ENCODE measurements around the gene RBM8A.
A peak's percentile ranks its signal among the peaks of the same experiment; 100 is the strongest.
"Not testable (repeated sequence)": the region's sequence is repeated elsewhere in the genome, so short reads cannot be mapped to it uniquely, and the experiment has no call there.

Gene RBM8A

DNA sequence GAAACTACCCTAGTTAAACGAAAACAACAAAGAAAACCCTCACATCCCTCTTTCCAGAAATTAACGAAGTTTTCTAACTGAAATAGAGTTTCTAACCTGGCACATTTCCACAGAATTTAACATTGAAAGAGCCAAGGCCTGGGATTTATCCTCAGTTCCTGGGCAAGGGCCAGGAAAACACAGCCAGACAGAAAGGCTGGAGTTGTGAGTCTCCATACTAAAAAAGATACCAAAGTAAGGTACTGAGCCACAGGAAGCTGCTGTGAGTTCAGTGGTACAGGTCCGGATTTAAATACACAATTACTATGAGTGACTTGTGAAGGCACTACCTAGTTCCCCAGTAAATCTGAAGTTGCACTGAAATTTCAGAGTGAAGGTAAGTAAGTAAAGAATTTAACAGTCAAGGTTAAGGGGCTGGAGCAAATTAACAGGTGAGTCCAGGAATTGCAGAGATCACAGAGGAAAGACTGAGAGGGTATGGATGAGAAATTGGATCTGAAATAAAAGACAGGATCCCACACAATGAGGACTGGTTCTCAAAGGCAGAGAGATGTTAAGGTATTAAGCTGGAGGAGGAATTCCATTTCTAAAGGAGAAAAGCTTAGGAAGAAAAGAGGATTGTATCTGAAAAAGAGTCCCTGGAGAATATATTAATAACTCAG, 29.6 kb upstream of the RBM8A start:
- no peak for DNase-seq (ENCODE audit: low read depth, low spot score)
- peak overlapping the region; percentile 48 for H3K27ac ChIP-seq

DNA sequence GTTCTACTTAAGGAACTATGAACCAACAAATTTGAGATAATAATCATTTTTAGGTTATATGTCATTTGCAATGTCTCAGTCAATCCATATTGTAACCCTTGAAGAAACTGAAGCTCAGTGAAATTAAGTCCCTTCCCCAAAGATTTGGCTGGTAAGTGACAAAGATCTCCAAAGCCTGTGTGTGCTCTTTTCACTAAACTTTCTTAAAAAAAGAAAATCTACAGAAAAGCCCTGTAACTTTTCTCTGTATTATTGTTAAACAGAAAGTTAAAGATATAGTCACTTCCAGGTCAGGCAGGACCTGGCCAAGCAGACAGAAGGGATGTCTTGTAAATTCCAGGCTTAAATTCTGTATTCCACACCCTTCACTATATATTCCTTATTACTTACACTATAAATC, 29.1 kb upstream of the RBM8A start:
- DNase-seq (ENCODE audit: low read depth, low spot score), result no peak
- H3K27ac ChIP-seq, result peak overlapping the region; percentile 48

DNA sequence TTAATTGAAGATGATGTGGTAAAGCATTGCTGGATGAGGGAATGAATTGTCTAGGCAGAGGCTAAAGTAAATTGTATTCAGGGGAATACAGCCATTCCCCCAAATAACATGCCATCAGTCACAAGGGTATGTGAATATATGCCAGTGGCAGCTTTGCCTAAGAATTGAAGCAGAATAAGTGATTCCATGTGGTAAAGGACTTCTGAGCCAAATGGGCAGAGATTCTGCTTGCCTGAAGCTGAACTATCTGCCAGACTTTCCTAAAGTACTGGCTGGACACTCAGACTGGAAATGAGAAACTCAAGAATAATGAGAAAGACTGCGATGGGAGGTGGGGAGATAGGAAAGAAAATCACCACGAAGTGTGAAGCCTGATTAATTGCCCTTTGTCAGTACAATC, 28.2 kb upstream of the RBM8A start:
- H3K27ac ChIP-seq, result no peak overlapping the region

DNA sequence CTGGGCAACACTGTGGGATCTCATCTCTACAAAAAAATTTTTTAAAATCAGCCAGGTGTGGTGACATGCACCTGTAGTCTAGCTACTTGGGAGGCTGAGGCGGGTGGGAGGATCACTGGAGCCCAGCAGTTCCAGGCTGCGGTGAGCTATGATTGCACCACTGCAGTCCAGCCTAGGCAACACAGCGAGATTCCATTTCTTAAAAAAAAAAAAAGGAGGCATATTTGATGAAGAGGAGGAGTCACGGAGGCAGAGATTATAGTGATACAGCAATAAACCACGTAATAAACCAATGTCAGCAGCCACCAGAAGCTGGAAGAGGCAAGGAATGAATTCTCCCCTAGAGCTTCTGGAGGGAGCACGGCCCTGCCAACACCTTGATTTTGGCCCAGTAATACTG, 26.6 kb upstream of the RBM8A start:
- H3K27ac ChIP-seq, result no peak overlapping the region

More for the DNA sequence above, 28.2 kb upstream of the RBM8A start:
- no peak for DNase-seq (ENCODE audit: low read depth, low spot score)

DNA sequence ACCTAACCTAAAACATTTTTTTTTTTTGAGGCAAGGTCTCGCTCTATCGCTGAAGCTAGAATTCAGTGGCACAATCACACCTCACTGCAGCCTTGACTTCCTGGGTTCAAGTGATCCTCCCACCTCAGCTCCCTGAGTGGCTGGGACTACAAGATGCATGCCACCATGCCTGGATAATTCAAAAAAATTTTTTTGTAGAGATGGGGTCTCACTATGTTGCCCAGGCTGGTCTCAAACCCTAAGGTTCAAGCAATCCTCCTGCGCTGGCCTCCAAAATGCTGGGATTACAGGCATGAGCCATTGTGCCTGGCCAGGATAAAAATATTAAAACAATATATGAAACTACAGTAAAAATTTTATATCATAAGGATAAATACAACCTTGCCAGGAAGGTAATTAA, 25.6 kb upstream of the RBM8A start:
- no peak overlapping the region for H3K27ac ChIP-seq

More for the DNA sequence above, 26.6 kb upstream of the RBM8A start:
- DNase-seq (ENCODE audit: low read depth, low spot score), result no peak

DNA sequence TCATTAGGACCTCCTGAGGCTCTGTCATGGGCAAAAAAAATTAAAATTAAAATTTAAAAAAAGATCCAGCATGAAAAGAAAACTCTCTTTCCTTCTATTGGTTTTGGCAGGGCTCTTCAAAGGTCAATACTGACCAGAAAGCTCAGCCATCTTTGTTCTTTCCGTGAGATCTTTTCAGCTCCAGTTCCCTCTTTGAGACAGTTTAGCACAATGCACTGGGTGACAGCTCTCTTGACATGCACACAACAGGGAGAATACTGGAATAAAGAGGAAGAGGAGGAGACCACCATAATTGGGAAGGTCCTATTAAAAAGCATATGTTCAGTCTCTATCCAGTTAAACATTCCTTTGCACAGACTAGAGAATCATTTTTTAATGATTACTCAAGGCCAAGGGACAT, 24.2 kb upstream of the RBM8A start:
- no peak overlapping the region for H3K27ac ChIP-seq

More for the DNA sequence above, 25.6 kb upstream of the RBM8A start:
- no peak for DNase-seq (ENCODE audit: low read depth, low spot score)

DNA sequence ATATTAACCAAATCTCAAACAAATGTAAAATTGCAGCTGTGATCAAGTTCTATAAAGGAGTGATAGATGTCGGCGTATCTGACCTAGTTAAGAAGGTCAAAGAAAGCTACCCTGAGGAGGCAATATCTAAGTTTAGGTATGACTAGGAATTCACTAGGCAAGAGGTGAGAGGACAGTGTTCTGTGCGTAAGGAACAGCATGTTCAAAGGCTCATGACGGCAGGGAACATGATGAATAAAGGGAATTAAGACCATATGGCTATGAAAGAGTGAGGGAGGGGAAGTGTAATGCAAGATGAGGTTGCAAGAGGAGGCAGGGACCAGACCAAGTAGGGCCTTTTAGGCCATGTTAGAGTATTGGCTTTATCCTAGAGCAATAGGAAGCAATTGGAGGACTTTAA, 21.9 kb upstream of the RBM8A start:
- DNase-seq (ENCODE audit: low read depth, low spot score), result no peak
- H3K27ac ChIP-seq, result no peak overlapping the region

More for the DNA sequence above, 24.2 kb upstream of the RBM8A start:
- no peak for DNase-seq (ENCODE audit: low read depth, low spot score)

DNA sequence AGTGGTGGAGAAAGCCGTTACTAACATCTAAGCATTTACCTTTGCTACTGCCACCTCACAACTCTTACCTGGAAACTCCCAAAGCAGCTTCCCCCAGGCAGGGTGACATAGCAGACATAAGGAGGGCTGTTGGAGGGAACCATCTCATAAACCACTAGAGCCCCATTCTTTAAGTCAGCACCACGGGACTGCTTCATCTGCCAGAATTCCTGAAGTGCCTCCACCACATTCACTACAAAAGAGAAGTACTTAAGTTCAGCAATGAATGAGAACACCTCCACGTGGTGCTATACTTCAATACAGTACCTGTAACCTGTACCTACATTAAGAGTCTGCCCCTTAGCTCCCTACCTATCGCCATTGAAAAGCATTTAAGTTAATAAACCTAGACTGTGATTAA, 20.3 kb upstream of the RBM8A start:
- no peak overlapping the region for H3K27ac ChIP-seq
- DNase-seq (ENCODE audit: low read depth, low spot score), result no peak

DNA sequence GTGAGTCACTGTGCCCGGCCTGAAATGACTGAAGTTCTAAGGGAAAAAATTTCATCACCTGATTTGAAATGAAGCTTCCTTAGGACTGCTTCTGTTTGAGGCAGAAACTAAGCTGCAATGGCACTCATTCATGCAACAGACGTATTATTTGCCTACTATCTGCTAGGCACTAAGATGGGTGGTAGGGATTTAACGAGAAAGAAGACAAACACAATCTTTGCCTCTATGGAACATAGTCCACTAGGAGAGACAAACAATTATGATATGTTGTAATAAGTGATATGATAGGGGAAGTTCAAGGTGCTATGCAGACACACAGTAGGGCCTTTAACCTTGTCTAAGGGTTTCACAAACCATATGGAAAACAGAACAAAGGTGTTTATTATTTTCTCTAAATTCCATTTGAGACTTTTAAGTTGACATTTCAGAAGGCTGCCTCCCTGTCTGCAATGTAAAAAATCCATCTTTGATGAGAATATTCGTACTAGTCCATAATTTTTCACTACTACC, 19.2 kb upstream of the RBM8A start:
- no peak for DNase-seq (ENCODE audit: low read depth, low spot score)

DNA sequence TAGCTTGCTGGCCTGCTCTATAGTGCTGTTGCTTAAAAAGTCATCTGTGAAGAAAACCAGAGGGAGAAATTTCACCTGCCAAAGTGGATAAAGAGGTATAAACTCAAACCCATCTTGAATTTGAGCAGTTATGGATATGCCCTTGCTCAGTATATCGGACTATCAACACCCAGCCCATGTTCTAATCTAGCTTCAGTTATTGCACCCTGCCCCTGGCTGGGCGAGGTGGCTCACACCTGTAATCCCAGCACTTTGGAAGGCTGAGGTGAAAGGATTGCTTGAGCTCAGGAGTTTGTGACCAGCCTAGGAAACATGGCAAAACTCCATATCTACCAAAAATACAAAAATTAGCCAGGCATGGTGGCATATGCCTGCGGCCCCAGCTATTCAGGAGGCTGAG, 17.2 kb upstream of the RBM8A start:
- DNase-seq (ENCODE audit: low read depth, low spot score), result no peak
- no peak overlapping the region for H3K27ac ChIP-seq

More for the DNA sequence above, 19.2 kb upstream of the RBM8A start:
- H3K27ac ChIP-seq, result no peak overlapping the region

DNA sequence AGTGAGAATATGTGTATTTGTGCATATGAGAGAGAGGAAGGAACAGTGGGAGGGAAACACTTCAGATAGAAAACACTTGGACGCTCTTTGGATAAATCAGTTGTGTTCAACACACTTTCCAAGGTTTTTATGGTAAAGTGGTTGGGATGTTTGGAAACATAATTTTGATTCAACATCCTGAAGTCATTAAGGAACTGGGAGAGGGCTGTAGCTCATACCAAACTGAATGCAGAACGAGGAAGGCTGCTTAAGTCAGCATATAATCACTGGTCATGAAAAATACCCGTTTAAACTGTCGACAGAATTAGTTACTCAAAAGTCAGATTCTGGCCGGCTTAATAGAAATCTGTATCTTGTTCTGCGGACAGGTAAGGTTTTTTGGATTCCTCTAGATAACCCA, 15.6 kb upstream of the RBM8A start:
- H3K27ac ChIP-seq, result no peak overlapping the region
- no peak for DNase-seq (ENCODE audit: low read depth, low spot score)

DNA sequence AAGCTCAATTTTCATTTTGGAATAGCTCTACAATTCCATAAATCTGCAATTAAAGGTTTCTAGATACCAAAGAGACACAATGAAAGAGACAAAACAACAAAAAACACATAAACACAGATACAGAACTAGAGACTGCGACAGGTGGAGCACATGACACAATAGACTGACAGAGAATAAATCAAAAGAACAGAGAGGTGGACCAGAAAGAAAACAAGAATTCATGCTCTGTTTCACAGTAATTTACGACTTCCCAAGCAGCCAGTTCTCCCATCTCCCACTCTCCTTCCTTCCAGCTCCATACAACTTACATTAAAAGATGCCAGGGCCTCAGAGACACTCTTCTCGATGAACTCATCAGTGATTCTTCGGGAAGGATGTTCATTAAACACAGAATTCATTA, 15.1 kb upstream of the RBM8A start:
- no peak for DNase-seq (ENCODE audit: low read depth, low spot score)
- H3K27ac ChIP-seq, result no peak overlapping the region

DNA sequence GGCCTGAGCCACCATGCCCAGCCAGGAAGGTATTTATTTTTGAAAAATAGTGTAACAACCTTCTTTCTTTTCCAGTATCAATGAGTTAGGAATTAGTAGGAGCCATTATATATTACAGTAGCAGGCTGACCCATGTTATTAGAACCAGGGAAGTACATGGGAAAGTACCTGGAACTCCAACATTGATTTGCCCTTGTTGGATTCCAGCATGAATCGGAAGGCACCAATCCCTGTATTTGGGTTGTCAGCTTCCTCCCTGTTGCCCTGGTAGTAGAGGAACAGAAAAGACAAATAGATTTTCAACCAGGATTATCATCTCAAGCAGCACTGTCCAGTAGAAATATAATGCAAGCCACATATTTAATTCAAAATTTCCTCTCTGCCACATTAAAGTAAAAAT, 10.2 kb upstream of the RBM8A start:
- no peak for DNase-seq (ENCODE audit: low read depth, low spot score)

DNA sequence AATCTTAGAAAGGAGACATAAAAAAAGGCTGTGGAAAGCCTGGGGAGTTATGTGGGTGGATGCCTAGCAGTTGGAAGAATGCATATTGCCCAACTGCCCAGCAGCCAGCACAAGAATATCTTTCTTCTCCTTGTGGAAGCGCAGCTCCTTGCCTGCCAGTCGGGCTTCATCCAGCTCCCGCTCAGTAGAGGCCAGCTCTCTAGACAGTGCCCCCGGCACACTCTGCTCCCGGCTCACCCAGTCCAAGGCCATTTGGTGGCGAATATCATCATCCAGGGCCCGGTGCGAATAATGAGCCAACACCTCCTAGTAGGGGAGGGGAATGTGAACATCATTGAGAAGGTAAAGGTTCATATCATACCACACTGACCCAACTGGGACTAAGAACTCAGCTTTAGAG, 9.0 kb upstream of the RBM8A start:
- DNase-seq (ENCODE audit: low read depth, low spot score), result no peak
- H3K27ac ChIP-seq, result no peak overlapping the region

More for the DNA sequence above, 10.2 kb upstream of the RBM8A start:
- H3K27ac ChIP-seq, result no peak overlapping the region

DNA sequence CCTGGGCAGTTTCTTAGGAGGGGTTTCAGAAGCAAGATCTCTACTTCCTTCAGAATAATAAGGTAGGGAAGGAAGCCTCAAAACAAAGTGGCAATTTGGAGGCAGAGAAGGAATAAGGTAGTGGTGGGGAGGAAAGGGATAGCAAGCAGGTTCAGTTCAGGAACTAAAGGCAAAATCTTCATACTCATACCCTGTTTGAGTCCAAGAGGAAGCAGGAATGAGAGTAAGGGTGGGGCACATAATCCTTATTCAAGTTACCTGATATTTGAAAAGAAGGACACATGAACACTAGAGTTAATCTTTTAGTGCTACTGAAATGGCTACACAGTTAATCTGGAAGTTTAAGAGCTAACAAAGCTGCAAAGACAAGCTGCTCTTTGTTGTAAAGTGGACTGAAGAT, 8.4 kb upstream of the RBM8A start:
- H3K27ac ChIP-seq, result no peak overlapping the region

DNA sequence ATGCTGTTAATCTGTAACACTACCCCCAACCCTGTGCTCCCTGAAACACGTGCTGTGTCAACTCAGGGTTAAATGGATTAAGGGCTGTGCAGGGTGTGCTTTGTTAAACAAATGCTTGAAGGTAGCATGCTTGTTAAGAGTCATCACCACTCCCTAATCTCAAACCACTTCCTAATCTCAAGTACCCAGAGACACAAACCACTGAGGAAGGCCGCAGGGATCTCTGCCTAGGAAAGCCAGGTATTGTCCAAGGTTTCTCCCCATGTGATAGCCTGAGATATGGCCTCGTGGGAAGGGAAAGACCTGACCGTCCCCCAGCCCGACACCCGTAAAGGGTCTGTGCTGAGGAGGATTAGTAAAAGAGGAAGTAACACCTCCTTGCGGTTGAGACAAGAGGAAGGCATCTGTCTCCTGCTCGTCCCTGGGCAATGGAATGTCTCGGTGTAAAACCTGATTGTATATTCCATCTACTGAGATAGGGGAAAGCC, 5.3 kb upstream of the RBM8A start:
- not testable (repeated sequence) for DNase-seq (ENCODE audit: low read depth, low spot score); H3K27ac ChIP-seq

More for the DNA sequence above, 8.4 kb upstream of the RBM8A start:
- DNase-seq (ENCODE audit: low read depth, low spot score), result no peak

DNA sequence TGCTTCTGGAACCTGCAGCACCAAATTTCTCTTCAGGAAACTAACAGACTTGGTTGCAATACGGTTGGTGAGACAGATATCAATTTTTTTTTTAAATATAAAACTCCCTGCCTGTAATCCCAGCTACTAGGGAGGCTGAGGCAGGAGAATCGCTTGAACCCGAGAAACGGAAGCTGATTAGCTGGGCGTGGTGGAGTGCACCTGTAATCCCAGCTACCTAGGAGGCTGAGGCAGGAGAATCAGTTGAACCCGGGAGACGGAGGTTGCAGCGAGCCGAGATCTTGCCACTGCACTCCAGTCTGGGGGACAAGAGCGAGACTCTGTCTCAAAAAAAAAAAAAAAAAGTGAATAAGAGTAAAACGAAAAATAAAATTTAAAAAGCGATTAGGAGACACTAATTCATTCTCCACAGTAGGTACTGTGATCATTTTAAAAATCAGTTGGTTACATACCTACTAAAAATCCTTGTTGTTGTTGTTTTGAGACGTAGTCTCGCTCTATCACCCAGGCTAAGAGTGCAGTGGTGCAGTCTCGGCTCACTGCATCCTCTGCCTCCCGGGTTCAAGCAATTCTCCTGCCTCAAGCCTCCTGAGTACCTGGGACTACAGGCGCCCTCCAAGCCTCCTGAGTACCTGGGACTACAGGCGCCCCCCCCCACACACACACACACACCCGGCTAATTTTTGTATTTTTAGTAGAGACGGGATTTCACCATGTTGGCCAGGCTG, 796 bp upstream of the RBM8A start:
- no peak for DNase-seq (ENCODE audit: low read depth, low spot score)

DNA sequence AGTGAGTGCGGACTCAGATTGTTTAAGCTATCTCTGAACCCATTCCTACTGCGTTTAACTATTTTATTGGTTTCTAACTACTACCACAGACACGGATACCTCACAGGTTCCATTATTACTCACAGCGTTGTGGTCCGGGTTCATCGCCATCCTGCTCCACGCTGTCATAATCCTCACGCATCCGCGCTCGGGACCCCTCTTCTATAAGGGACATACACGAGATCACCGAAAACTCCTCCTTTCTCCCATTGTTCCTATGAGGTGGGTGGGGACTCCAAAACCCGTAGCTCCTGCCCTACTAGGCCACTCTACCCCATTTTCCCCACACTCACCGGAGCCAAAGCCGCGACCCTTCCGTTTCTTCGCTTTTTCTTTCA, 610 bp downstream of the RBM8A start:
- peak overlapping the region; percentile 78 for H3K27ac ChIP-seq
- DNase-seq (ENCODE audit: low read depth, low spot score), result no peak

More for the DNA sequence above, 796 bp upstream of the RBM8A start:
- H3K27ac ChIP-seq, result peak overlapping the region; percentile 78

DNA sequence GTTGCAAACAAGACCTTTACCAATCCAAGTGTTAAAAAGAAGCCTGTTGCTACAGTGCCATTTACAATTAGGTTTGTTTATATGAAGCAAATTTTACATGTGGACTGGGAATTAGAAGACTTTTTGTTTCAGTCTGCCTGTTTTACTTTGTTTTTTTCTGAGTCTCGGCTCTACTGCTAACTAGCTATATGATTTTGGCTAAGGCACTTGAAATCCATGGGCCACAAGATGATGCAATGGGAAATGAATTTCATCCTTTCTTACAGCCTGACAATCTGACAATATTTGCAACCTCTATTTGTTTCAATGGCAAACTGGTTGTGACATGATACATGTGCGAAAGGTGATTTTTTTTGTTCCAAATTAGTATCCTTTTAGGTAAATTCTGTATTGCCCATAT, 5.0 kb downstream of the RBM8A start:
- DNase-seq (ENCODE audit: low read depth, low spot score), result no peak
- peak overlapping the region; percentile 18 for H3K27ac ChIP-seq

DNA sequence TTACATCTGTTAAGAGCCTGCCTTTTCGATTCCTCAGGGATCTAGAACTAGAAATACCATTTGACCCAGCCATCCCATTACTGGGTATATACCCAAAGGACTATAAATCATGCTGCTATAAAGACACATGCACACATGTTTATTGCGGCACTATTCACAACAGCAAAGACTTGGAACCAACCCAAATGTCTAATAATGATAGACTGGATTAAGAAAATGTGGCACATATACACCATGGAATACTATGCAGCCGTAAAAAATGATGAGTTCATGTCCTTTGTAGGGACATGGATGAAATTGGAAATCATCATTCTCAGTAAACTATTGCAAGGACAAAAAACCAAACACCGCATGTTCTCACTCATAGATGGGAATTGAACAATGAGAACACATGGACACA, 7.0 kb downstream of the RBM8A start:
- not testable (repeated sequence) for DNase-seq (ENCODE audit: low read depth, low spot score)

More for the DNA sequence above, 7.0 kb downstream of the RBM8A start:
- H3K27ac ChIP-seq, result not testable (repeated sequence)

Data from epithelial cell of prostate (primary cell).